HK-2 (cell line): ENCODE measurements around the gene CDHR3.

Experiments
- DNase-seq: peaks from one replicate; pipeline ENCODE4 v3.0.0-alpha.2; 2018; ENCODE audit not compliant: unreplicated experiment

CDHR3 gene

GRCh38 chr7:106050746-106051117, 87.7 kb downstream of the CDHR3 start:
- no peak for DNase-seq

GRCh38 chr7:106052681-106053080, 89.6 kb downstream of the CDHR3 start:
- no peak for DNase-seq

GRCh38 chr7:106053109-106053508, 90.0 kb downstream of the CDHR3 start:
- no peak for DNase-seq

- no peak for DNase-seq
These were observed 91.3 kb downstream of the CDHR3 start for GRCh38 chr7:106054156-106054910.

GRCh38 chr7:106054971-106055532, 92.0 kb downstream of the CDHR3 start:
- DNase-seq, result no peak

- peak; percentile 59 for DNase-seq
These were observed 93.6 kb downstream of the CDHR3 start for GRCh38 chr7:106056513-106057203.

- DNase-seq, result no peak
These were observed 94.3 kb downstream of the CDHR3 start for GRCh38 chr7:106057204-106057961.

- no peak for DNase-seq
These were observed 95.2 kb downstream of the CDHR3 start for GRCh38 chr7:106057962-106058927.

- no peak for DNase-seq
These were observed 95.9 kb downstream of the CDHR3 start for GRCh38 chr7:106058928-106059324.

- no peak for DNase-seq
These were observed 96.5 kb downstream of the CDHR3 start for GRCh38 chr7:106059556-106059955.

- no peak for DNase-seq
These were observed 97.4 kb downstream of the CDHR3 start for GRCh38 chr7:106060394-106060920.

GRCh38 chr7:106061301-106061979, 98.4 kb downstream of the CDHR3 start:
- no peak for DNase-seq

- DNase-seq, result no peak
These were observed 98.9 kb downstream of the CDHR3 start for GRCh38 chr7:106062006-106062405.

GRCh38 chr7:106062521-106062931, 99.5 kb downstream of the CDHR3 start:
- DNase-seq, result no peak

GRCh38 chr7:106063024-106063423, 100.0 kb downstream of the CDHR3 start:
- no peak for DNase-seq

- DNase-seq, result no peak
These were observed 100.6 kb downstream of the CDHR3 start for GRCh38 chr7:106063692-106064091.

GRCh38 chr7:106064316-106064715, 101.3 kb downstream of the CDHR3 start:
- no peak for DNase-seq

- peak; percentile 86 for DNase-seq
These were observed 101.9 kb downstream of the CDHR3 start for GRCh38 chr7:106064771-106065574.
